Subcutaneous preadipocyte (primary cell): Measurements from ENCODE around the gene HEMGN. TPM values are rescaled to one million over a fixed set of nuclear protein-coding genes. Genes with fewer than 3 reads are reported as not detected.

Experiments
- small RNA-seq: library from RNA; depleted of rRNA; stranded (forward); fragments of <200 nt; gene quantifications from one replicate; pipeline ENCODE3, GENCODE V24; 2012
- total RNA-seq: library from RNA; depleted of rRNA; stranded (reverse); fragments of >200 nt; gene quantifications from 2 replicates; pipeline ENCODE4 v1.2.3, GENCODE V29; 2012

HEMGN gene, protein sequence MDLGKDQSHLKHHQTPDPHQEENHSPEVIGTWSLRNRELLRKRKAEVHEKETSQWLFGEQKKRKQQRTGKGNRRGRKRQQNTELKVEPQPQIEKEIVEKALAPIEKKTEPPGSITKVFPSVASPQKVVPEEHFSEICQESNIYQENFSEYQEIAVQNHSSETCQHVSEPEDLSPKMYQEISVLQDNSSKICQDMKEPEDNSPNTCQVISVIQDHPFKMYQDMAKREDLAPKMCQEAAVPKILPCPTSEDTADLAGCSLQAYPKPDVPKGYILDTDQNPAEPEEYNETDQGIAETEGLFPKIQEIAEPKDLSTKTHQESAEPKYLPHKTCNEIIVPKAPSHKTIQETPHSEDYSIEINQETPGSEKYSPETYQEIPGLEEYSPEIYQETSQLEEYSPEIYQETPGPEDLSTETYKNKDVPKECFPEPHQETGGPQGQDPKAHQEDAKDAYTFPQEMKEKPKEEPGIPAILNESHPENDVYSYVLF
- total RNA-seq, result not detected in 2 replicates

DNA sequence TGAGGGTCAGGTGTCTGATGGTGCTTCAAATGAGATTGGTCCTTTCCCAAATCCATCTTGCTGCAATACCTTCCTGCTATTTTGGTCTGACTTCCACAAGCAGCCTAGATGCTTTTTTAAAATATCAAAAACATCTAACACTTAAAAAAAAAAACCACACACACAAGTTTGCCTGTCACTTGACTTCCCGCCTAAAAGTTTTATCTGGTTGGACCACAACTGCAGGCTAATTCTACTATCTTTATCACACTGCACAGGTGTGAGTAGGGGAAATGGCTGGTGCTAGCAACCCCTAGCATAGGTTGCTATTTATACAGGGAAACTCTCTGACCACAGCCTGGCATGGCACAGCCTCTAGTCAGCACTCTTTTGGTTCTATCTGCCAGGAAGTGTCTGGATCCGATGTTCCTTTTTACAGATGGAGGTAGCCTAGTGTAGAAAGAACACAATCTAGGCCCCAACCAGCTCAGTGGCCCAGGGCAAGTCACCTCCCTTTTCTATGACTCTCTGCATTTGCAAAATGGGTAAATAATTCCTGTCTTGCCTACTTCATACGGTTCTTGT is at the start of gene HEMGN:
HEMGN (minus strand) TSS at position 92 of the 564 bp plus-strand sequence; CDS start at position 56, 36 bp downstream.

DNA sequence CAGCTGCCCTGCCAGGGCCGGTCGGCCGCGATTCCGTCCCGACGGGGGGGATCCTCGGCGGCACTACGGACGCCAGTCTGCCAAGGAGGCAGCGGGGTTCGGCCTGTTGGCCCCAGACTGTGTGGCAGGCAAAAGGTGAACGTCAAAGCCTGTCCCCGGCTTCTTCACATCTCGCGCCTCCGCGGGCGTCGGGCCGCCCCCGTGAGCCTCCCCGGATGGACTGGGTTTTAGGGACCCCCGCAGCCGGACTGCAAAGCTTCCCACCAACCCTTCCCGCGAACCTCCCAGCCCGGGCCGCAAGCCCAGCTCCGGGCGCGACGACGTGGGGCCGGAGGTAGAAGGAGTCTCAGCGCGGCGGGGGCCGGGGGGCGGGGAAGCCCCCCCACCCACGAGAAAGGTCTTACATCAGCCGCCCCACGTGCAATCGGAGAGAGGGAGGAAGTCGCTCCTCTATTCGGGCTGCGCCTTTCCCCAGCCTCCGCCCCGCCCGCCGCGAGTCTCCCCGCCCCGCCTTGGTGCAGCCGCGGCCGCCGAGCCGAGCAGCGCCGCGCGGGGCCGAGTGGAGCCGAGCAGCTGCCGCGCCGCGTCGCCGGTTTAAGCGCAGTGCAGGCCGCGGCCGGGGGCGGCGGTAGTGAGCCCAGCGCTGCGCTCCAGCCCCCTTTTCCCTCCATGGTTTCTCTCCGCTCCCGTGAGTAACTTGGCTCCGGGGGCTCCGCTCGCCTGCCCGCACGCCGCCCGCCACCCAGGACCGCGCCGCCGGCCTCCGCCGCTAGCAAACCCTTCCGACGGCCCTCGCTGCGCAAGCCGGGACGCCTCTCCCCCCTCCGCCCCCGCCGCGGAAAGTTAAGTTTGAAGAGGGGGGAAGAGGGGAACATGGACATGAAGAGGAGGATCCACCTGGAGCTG is 45.0 kb upstream of the HEMGN start, which contains the start of gene ANP32B:
ANP32B (plus strand) TSS at position 659 of the 906 bp plus-strand sequence; CDS start at position 874, 215 bp downstream.

GRCh38 chr9:97921959-97922724 is 15.8 kb downstream of the HEMGN start, which contains the start of gene TRMO:
Gene TRMO (minus strand): TSS chr9:97922500. CDS start chr9:97922493, 7 bp downstream.

Small RNAs within 50 kb of the gene (small RNA-seq; reads per million reads assigned to genes)
- not detected for gene RF00019

Other genes with a start within 250 kb of the HEMGN start
- gene XPA, start 240.8 kb downstream of the HEMGN start, total RNA-seq, result 5.9 TPM in 2 replicates
- gene FOXE1, start 84.9 kb downstream of the HEMGN start, total RNA-seq, result not detected in 2 replicates
- 10.9 and 16.5 TPM in 2 replicates for gene TRMO, start 15.7 kb downstream of the HEMGN start, total RNA-seq
- 14.7 TPM in 2 replicates for gene ANP32B, start 45.2 kb upstream of the HEMGN start, total RNA-seq
- gene NANS, start 118.6 kb upstream of the HEMGN start, total RNA-seq, result 73.1 and 83.0 TPM in 2 replicates
- 1.5 and 6.3 TPM in 2 replicates for gene TRIM14, start 181.1 kb upstream of the HEMGN start, total RNA-seq